Mammary epithelial cell (primary cell): ENCODE measurements around the gene STARD3NL.

Experiments used
- CTCF ChIP-seq, 2 donors: IDR thresholded peaks in 1 of 2; conservative IDR thresholded peaks in 1 of 2; 2 replicates each; pipeline ENCODE4 v1.5.1; 2011 to 2012; ENCODE audit warnings: inconsistent platforms in 2 of 2, low read length in 2 of 2, mild to moderate bottlenecking in 2 of 2, control low read depth in 1 of 2, low read depth in 1 of 2; ENCODE audit not compliant: insufficient read depth in 1 of 2; ENCODE audit errors: extremely low read depth in 1 of 2
- EZH2 ChIP-seq: IDR thresholded peaks from 2 replicates; pipeline ENCODE4 v1.6.1; 2012; ENCODE audit warnings: low read length, inconsistent platforms, borderline replicate concordance

- TF ChIP-seq CTCF (conservative IDR thresholded peaks at IDR 0.05 in 1 of 2, IDR thresholded peaks at IDR 0.05 in 1 of 2; ENCODE audit: extremely low read depth in 1 of 2, insufficient read depth in 1 of 2, low read depth in 1 of 2, low read length in 2 of 2) (no peak), EZH2 (no peak)
Measured at GRCh38 chr7:38168890-38169570, 9.0 kb upstream of the STARD3NL start.
